Measurements from ENCODE around the gene RNPEPL1.
"Not testable (repeated sequence)": the region's sequence is repeated elsewhere in the genome, so short reads cannot be mapped to it uniquely, and the experiment has no call there.

Gene RNPEPL1

GRCh38 chr2:240538031-240538780, 30.1 kb upstream of the RNPEPL1 start:
- no peak for DNase-seq

- DNase-seq = not testable (repeated sequence)
Measured at GRCh38 chr2:240539101-240539500, 29.2 kb upstream of the RNPEPL1 start.

GRCh38 chr2:240539906-240540305, 28.4 kb upstream of the RNPEPL1 start:
- DNase-seq = no peak

- no peak for DNase-seq
Measured at GRCh38 chr2:240551288-240551687, 17.0 kb upstream of the RNPEPL1 start.

- no peak for DNase-seq
Measured at GRCh38 chr2:240551811-240552210, 16.5 kb upstream of the RNPEPL1 start.

GRCh38 chr2:240553956-240554480, 14.3 kb upstream of the RNPEPL1 start:
- no peak for DNase-seq

- no peak for DNase-seq
Measured at GRCh38 chr2:240554767-240555493, 13.4 kb upstream of the RNPEPL1 start.

- DNase-seq = no peak
Measured at GRCh38 chr2:240555541-240556250, 12.6 kb upstream of the RNPEPL1 start.

GRCh38 chr2:240556553-240557100, 11.7 kb upstream of the RNPEPL1 start:
- DNase-seq = no peak

- DNase-seq = no peak
Measured at GRCh38 chr2:240557101-240557751, 11.1 kb upstream of the RNPEPL1 start.

- peak; percentile 18 to 40 for DNase-seq
Measured at GRCh38 chr2:240557808-240558207, 10.5 kb upstream of the RNPEPL1 start, which contains the start of gene ANKMY1. ANKMY1 (minus strand) TSS chr2:240557988; CDS start chr2:240557335, 653 bp downstream.

GRCh38 chr2:240558236-240558761, 10.0 kb upstream of the RNPEPL1 start:
- DNase-seq = no peak

GRCh38 chr2:240559286-240559685, 9.0 kb upstream of the RNPEPL1 start:
- DNase-seq = no peak

- DNase-seq = peak; percentile 87
Measured at GRCh38 chr2:240560084-240560479, 8.2 kb upstream of the RNPEPL1 start, which contains the start of gene DUSP28. DUSP28 (plus strand) TSS chr2:240560357; CDS start chr2:240560685, 328 bp downstream.

- DNase-seq = peak; percentile 98 to 99
Measured at GRCh38 chr2:240560480-240561324, 7.6 kb upstream of the RNPEPL1 start.

- no peak for DNase-seq
Measured at GRCh38 chr2:240561325-240561971, 6.8 kb upstream of the RNPEPL1 start.

GRCh38 chr2:240563231-240563630, 5.1 kb upstream of the RNPEPL1 start:
- DNase-seq = not testable (repeated sequence)

- no peak for DNase-seq
Measured at GRCh38 chr2:240563951-240564560, 4.2 kb upstream of the RNPEPL1 start.

- no peak for DNase-seq
Measured at GRCh38 chr2:240564561-240565332, 3.5 kb upstream of the RNPEPL1 start.
